Trophoblast cell (in vitro differentiated cells and primary cell): ENCODE results near the gene PODXL.
A peak's percentile ranks its signal among the peaks of the same experiment; 100 is the strongest.

Experiments used
- DNase-seq, 2 donors: peaks; one replicate each; pipeline ENCODE4 v3.0.0-alpha.2; 2016
- H2AFZ ChIP-seq: 2 replicates; pipeline ENCODE4 v1.6.1; 2013; ENCODE audit warnings: low read length, moderate library complexity, mild to moderate bottlenecking; ENCODE audit not compliant: insufficient read depth, poor library complexity
- H2AK5ac ChIP-seq: 2 replicates; pipeline ENCODE4 v1.6.1; 2013; ENCODE audit warnings: mild to moderate bottlenecking, low read length
- H2BK120ac ChIP-seq: 2 replicates; pipeline ENCODE4 v1.6.1; 2013; ENCODE audit warnings: low read length, mild to moderate bottlenecking, moderate library complexity; ENCODE audit not compliant: insufficient read depth, poor library complexity
- H2BK12ac ChIP-seq: 2 replicates; pipeline ENCODE4 v1.6.1; 2013; ENCODE audit warnings: mild to moderate bottlenecking, low read length, moderate library complexity
- H2BK5ac ChIP-seq: 2 replicates; pipeline ENCODE4 v1.6.1; 2013; ENCODE audit warnings: low read length, low read depth, moderate library complexity, mild to moderate bottlenecking; ENCODE audit not compliant: poor library complexity
- H3K14ac ChIP-seq: 2 replicates; pipeline ENCODE4 v1.6.1; 2013; ENCODE audit warnings: mild to moderate bottlenecking, low read length
- H3K18ac ChIP-seq: 2 replicates; pipeline ENCODE4 v1.6.1; 2013; ENCODE audit warnings: mild to moderate bottlenecking, low read length
- H3K23ac ChIP-seq: 2 replicates; pipeline ENCODE4 v1.6.1; 2013; ENCODE audit warnings: low read length
- H3K27ac ChIP-seq: 2 replicates; pipeline ENCODE4 v1.5.1; 2013; ENCODE audit warnings: low read depth, mild to moderate bottlenecking, inconsistent platforms, low read length, moderate library complexity
- H3K27me3 ChIP-seq: 2 replicates; pipeline ENCODE4 v1.6.1; 2013; ENCODE audit warnings: inconsistent platforms, mild to moderate bottlenecking, low read length, moderate library complexity; ENCODE audit not compliant: insufficient read depth
- H3K36me3 ChIP-seq, 2 experiments: 1 replicate in 1 of 2; 2 replicates in 1 of 2; pipeline ENCODE4 v1.6.1; 2013; ENCODE audit warnings: low read length in 2 of 2, mild to moderate bottlenecking in 2 of 2, moderate library complexity in 1 of 2; ENCODE audit not compliant: insufficient read depth in 2 of 2, control insufficient read depth in 1 of 2
- H3K4ac ChIP-seq: 2 replicates; pipeline ENCODE4 v1.6.1; 2013; ENCODE audit warnings: low read depth, mild to moderate bottlenecking, low read length, moderate library complexity
- H3K4me1 ChIP-seq, 2 experiments: 1 replicate in 1 of 2; 2 replicates in 1 of 2; pipeline ENCODE4 v1.6.1; 2013; ENCODE audit warnings: low read length in 2 of 2, mild to moderate bottlenecking in 2 of 2, moderate library complexity in 1 of 2; ENCODE audit not compliant: insufficient read depth in 2 of 2, control insufficient read depth in 1 of 2
- H3K4me2 ChIP-seq: 2 replicates; pipeline ENCODE4 v1.6.1; 2013; ENCODE audit warnings: inconsistent platforms, mild to moderate bottlenecking, low read length, moderate library complexity
- H3K4me3 ChIP-seq: 2 replicates; pipeline ENCODE4 v1.5.1; 2013; ENCODE audit warnings: mild to moderate bottlenecking, low read depth, low read length, inconsistent platforms
- H3K79me1 ChIP-seq: one replicate; pipeline ENCODE4 v1.6.1; 2013; ENCODE audit warnings: low read length
- H3K79me2 ChIP-seq: 2 replicates; pipeline ENCODE4 v1.6.1; 2013; ENCODE audit warnings: low read length, mild to moderate bottlenecking; ENCODE audit not compliant: control insufficient read depth, insufficient read depth, poor library complexity
- H3K9ac ChIP-seq: 2 replicates; pipeline ENCODE4 v1.6.1; 2013; ENCODE audit warnings: mild to moderate bottlenecking, low read length
- H3K9me3 ChIP-seq: 2 replicates; pipeline ENCODE4 v1.6.1; 2013; ENCODE audit warnings: low read depth, mild to moderate bottlenecking, control low read depth, inconsistent platforms, low read length; ENCODE audit not compliant: insufficient read depth
- H4K12ac ChIP-seq: 2 replicates; pipeline ENCODE4 v1.6.1; 2013; ENCODE audit warnings: low read depth, mild to moderate bottlenecking, low read length, moderate library complexity
- H4K8ac ChIP-seq: 2 replicates; pipeline ENCODE4 v1.6.1; 2013; ENCODE audit warnings: low read depth, mild to moderate bottlenecking, low read length, moderate library complexity
- H4K91ac ChIP-seq: one replicate; pipeline ENCODE4 v1.6.1; 2013; ENCODE audit warnings: low read depth, mild to moderate bottlenecking, low read length, moderate library complexity
- WGBS: extraction: QIAGEN DNeasy Blood & Tissue Kit; methylation state at CpG from one replicate; pipeline ENCODE4 v1.1.7; 2013; ENCODE audit warnings: missing lambda C conversion rate; ENCODE audit not compliant: insufficient read length, insufficient coverage; ENCODE audit errors: extremely low coverage; 5-methylcytosine and 5-hydroxymethylcytosine counted together

The PODXL gene

DNA sequence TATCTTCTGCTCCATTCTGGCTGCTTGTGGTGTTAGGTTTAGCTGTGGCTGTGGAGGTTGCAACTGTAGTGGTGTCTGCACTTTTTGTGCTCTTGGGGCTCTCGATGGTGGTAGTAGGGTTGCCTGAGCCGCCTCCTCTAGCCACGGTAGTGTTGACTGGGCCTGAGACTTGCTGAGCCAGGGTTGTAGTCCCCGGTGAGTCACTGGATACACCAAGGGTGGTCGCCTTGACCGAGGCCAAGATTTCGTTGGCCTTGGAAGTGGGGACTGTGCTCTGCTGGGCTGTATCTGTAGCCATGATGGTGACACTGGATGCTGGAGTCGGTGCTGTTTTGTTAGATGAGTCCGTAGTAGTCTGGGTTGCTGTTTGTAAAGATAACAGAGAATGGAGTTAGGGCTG lies 45.4 kb downstream of the PODXL start:
- no peak overlapping the region for H2BK5ac ChIP-seq

DNA sequence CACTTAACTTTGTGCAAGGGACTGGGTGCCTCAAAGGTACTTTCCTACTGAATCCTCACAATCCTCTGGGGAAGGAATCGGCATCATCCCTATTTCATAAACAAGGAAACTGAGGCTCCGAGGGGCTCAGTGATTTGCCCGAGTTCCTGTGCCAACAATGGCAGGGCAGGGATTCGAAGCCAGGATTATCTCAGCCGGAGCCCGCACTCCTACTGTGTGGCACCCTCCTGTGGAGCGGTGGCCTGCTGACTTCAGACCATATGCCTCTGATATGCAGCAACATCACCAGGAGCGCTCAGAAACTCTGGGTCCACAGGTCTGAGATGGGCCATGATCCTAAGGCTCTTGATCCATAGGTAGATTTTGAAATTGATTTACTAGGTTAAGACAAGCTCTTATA lies 46.6 kb downstream of the PODXL start:
- no CpG with 5 or more reads among the region's 8 CpGs for WGBS
- Histone ChIP-seq H2BK12ac (no peak overlapping the region), H3K23ac (no peak overlapping the region)

More for the DNA sequence above, 45.4 kb downstream of the PODXL start:
- H4K91ac ChIP-seq: no peak overlapping the region
- no peaks in the 10 kb centered on the region for H3K27me3 ChIP-seq
- no peak overlapping the region for H2BK120ac ChIP-seq
- no peak overlapping the region for H3K4ac ChIP-seq
- no peaks in the 10 kb centered on the region for H3K9me3 ChIP-seq
- no peak overlapping the region for H2AK5ac ChIP-seq
- H3K36me3 ChIP-seq: peaks cover 27 to 37% of the 10 kb centered on the region in 2 experiments
- H4K12ac ChIP-seq: no peak overlapping the region
- WGBS: no CpG with 5 or more reads among the region's 9 CpGs
- H3K18ac ChIP-seq: no peak overlapping the region
- no peak overlapping the region for H3K23ac ChIP-seq
- H3K4me3 ChIP-seq: no peak overlapping the region
- H3K9ac ChIP-seq: no peak overlapping the region
- no peak overlapping the region for H4K8ac ChIP-seq
- H3K4me1 ChIP-seq: peaks cover 2% of the 10 kb centered on the region in 2 experiments
- no peak overlapping the region for H3K4me2 ChIP-seq
- no peaks in the 10 kb centered on the region for H3K79me2 ChIP-seq
- no peak overlapping the region for H3K27ac ChIP-seq
- H2BK12ac ChIP-seq: no peak overlapping the region
- H3K79me1 ChIP-seq: no peaks in the 10 kb centered on the region
- H3K14ac ChIP-seq: no peak overlapping the region
- no peak overlapping the region for H2AFZ ChIP-seq
- no peak for DNase-seq

DNA sequence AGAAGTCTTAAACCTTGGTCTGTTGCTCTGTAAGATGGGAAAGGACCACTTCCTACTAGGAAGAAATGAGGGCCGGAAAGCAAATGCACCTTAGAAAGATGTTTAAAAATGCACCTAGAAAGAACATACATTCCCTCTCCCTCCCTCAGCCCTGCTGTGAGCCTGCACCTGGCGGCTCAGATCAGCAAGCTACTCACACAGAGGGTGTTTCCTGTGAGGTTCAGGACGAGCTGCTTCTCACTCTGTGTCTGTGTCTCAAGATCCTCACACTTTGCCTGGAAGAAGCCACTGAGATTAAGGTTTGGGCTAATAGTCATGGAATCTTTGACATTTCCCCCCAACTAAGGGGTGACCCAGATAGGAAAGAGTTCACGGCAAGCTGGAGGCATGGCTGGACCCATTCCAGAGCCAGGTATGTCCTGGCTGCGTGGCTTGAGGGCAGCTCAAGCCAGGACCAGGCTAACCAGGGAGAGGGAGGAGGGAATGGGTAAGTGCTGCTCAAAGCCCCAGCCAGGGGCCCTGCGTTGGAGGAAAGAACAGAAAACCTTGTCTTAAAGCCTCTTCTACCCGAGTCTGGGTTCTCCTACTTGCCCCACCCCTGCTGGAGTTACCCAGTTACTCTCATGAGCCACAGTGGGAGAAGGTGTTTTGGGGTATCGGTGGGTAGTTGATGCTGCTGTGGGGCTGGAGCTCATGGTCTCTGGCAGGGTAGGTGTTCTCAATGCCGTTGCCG lies 47.5 kb downstream of the PODXL start:
- Histone ChIP-seq H4K12ac (no peak overlapping the region), H4K8ac (no peak overlapping the region), H2BK12ac (no peak overlapping the region), H3K18ac (no peak overlapping the region), H2AFZ (no peak overlapping the region), H3K23ac (no peak overlapping the region), H3K4ac (no peak overlapping the region), H3K9me3 (no peaks in the 10 kb centered on the region), H3K4me2 (no peak overlapping the region), H3K9ac (no peak overlapping the region), H3K27ac (no peak overlapping the region), H2BK5ac (no peak overlapping the region), H2AK5ac (no peak overlapping the region), H3K4me1 (peaks cover 2% of the 10 kb centered on the region in 2 experiments), H3K14ac (no peak overlapping the region), H3K79me1 (no peaks in the 10 kb centered on the region), H3K36me3 (peaks cover 46 to 56% of the 10 kb centered on the region in 2 experiments), H4K91ac (no peak overlapping the region), H3K4me3 (no peak overlapping the region), H2BK120ac (no peak overlapping the region), H3K27me3 (no peaks in the 10 kb centered on the region), H3K79me2 (no peaks in the 10 kb centered on the region)
- WGBS: no CpG with 5 or more reads among the region's 10 CpGs
- no peak for DNase-seq

More for the DNA sequence above, 46.6 kb downstream of the PODXL start:
- Histone ChIP-seq H2BK5ac (no peak overlapping the region), H3K27ac (no peak overlapping the region), H3K4me1 (peaks cover 2% of the 10 kb centered on the region in 2 experiments), H3K9me3 (no peaks in the 10 kb centered on the region), H3K79me1 (no peaks in the 10 kb centered on the region), H3K4ac (no peak overlapping the region), H2AK5ac (no peak overlapping the region), H3K9ac (no peak overlapping the region), H3K4me3 (no peak overlapping the region), H4K91ac (no peak overlapping the region), H4K12ac (no peak overlapping the region), H3K36me3 (peaks cover 37 to 47% of the 10 kb centered on the region in 2 experiments), H2AFZ (no peak overlapping the region), H3K4me2 (no peak overlapping the region), H4K8ac (no peak overlapping the region), H3K14ac (no peak overlapping the region), H2BK120ac (no peak overlapping the region), H3K18ac (no peak overlapping the region), H3K27me3 (no peaks in the 10 kb centered on the region), H3K79me2 (no peaks in the 10 kb centered on the region)
- no peak for DNase-seq

DNA sequence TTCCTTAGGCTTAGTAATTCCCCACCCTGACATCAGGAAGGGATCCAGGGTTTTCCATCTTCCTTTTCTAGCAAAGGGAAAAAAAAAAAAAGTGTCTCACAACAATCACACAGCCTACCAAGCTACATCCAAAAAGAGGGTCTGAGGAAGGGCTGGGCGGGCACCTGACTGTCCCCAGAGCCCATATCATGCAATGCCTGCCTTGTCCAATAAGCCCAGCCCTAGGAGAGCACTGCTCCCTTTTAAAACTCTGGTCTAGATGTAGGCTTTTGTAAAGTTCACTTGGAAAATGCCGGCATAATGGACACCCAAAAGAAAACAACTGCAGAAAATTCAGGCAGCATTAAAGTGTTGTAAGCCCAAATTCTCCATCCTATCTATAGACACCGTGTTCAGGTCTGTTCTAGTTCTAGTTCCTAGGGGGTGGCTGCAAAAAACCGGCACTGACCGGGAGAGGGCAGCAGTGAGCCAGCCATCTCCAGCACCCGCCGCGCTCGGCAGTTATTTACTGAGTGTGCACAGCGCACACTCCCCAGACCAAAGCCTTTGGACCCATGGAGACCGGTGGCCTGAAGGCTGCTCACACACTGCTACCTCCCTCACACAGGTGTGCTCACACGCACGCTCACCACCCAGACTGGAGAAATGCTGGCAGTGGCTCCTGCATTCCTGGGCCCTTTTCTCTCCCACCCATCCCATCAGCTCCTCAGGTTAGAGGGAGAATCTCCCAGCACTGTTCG lies 48.7 kb downstream of the PODXL start:
- H3K9me3 ChIP-seq: no peaks in the 10 kb centered on the region
- H2AK5ac ChIP-seq: no peak overlapping the region
- H3K36me3 ChIP-seq: peaks cover 56 to 65% of the 10 kb centered on the region in 2 experiments
- H2BK12ac ChIP-seq: no peak overlapping the region
- no peak overlapping the region for H3K4ac ChIP-seq
- H4K91ac ChIP-seq: no peak overlapping the region
- no peak overlapping the region for H3K18ac ChIP-seq
- H3K4me2 ChIP-seq: no peak overlapping the region
- H3K23ac ChIP-seq: no peak overlapping the region
- H2AFZ ChIP-seq: no peak overlapping the region
- no peaks in the 10 kb centered on the region for H3K4me1 ChIP-seq
- no peak overlapping the region for H3K14ac ChIP-seq
- H3K9ac ChIP-seq: no peak overlapping the region
- no peak overlapping the region for H3K27ac ChIP-seq
- no peaks in the 10 kb centered on the region for H3K79me1 ChIP-seq
- no peak overlapping the region for H2BK5ac ChIP-seq
- H3K4me3 ChIP-seq: no peak overlapping the region
- no peaks in the 10 kb centered on the region for H3K27me3 ChIP-seq
- no peak overlapping the region for H2BK120ac ChIP-seq
- DNase-seq: peak; percentile 71 to 88
- H3K79me2 ChIP-seq: no peaks in the 10 kb centered on the region
- H4K12ac ChIP-seq: no peak overlapping the region
- WGBS: no CpG with 5 or more reads among the region's 14 CpGs
- no peak overlapping the region for H4K8ac ChIP-seq
